Activated CD4-positive, alpha-beta T cell treated with anti-CD3 and anti-CD28 coated beads for 48 hours (primary cell): Measurements from ENCODE around the gene NAA38.
A peak's percentile ranks its signal among the peaks of the same experiment; 100 is the strongest.

Source experiments
- DNase-seq: peaks from one replicate; pipeline ENCODE4 v3.0.0-alpha.2; 2020

NAA38 gene

DNA sequence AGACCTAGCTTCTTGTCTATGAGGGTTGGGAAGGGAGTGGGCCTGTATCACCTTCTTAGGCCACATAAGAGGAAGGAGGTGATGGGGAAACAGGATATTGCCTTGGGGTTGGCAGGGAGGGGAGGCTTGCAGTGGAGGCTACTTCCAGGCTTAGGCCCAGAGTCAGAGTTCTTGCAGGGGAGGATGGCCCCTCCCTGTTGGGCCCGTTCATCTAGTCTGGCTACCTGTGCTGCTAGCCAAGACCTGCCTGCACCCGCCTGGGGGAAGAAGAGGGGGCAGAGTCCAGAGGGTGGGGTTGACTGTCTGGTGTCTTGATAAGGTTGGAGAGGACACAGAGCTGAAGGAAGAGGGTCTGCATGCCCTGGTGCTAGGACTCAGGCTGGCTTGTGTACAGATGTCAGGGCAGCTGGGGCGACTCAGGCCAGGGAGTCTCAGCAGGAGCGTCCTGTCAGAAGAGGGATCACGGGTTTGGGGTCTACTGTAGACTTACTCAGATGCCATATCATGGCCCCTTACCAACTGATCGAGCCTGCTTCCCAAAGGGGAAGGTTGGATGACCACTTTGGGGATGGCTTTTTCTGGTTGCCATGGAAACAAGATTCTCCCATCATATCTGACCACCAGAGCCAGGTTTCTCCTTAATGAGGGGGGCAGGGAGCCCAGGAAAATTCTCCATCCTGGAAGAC is 18.0 kb downstream of the NAA38 start:
- no peak for DNase-seq

- no peak for DNase-seq
These were observed 19.0 kb downstream of the NAA38 start for GRCh38 chr17:7838090-7839075.

- DNase-seq: no peak
These were observed 19.8 kb downstream of the NAA38 start for GRCh38 chr17:7837408-7838088.

DNA sequence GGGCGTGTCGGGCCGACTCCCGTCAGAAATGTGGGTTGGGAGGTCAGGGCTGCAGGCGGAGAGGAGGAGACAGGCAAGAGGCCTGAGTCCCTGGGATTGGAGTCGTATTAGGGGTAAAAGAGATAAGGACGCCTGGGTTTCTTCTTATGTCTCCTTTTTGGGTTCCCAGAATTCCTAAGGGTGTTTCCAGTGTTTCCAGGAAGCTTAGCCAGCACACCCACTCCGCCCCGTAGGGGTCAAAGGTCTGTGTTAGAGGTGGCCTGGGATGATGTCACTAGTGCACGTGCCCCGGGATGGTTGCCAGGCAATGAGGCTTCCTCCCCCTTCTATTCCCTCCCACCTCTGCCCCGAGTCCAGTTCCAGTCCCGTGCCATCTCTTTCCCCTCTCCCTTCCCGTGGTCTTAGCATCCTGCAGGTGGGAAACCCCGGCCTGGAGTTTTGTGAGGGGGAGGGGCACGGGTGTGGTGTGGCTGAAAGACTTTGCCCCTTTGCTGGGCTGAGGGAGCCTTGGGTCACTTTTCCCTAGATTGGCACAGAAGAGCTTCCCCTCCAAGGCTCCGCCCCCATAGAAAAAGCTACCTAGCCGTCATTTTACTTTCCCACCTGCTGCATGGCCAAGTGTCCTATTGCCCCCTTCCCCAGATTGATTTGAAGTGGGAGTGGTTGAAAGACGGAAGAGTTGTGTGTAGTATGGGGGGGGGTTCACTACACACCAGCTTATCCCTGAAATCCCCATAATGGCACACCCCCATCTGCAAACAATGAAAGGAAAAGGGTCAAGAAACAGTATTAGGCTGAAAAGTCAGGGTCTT is 20.6 kb downstream of the NAA38 start:
- DNase-seq: peak; percentile 84

DNA sequence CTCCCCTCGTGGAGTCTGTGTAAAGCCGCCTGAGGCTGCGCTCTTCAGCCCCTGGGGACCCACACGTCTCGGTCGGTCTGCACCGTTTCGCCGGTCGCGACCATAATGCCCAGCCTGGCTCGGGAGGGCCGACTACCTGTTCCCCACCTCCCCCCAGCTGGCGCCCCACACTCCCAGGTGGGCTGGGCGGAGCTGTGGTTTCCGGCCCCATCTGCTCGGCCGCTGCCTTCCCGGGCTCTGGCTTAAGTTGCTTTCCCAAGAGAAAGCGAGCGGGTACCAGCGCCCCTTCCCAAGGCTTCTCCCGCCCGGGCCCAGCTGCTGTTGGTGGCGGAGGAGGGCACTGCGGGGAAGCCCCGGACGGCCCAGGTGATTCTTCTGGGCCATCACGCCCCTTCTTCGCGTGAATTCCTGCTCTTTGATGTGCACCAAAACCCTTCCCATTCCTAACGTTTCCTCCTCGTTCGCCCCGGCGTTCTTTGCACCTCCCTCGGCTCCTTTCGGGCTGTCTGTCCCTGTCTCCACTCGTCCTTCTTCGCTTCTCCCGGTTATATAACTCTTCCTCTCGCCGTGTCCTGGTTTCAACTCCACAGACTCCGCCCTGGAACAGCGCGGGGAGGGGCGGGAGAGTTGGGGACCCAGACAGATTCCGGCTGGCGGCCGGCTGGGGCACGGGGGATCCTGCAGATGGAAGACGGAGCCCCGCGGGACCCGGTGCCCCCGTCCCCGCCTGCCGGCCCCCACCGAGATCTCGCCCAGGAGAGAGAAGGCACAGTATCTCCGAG is 21.4 kb downstream of the NAA38 start:
- no peak for DNase-seq

GRCh38 chr17:7834957-7835813 is 22.2 kb downstream of the NAA38 start:
- peak; percentile 92 for DNase-seq

DNA sequence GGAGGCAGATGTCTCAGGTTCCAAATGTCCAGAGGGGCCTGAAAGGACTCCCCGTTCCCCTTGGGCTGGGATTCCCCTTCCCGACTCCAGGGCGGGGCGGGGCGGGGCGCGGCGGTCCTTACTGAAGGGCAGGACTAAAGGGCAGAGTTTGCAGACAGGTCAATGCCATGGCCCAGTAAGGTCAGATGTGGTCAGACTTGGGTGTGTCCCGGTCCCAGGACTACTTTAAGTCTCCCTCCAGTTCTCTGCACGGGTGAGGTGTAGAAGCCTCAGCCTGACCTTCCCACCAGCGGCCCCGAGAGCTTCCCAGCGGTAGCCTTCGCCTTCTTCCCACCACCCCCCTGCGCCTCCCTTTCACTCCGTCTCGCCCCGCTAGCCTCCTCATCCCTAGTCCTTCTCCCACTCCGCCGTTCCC is 22.8 kb downstream of the NAA38 start:
- peak; percentile 52 for DNase-seq

DNA sequence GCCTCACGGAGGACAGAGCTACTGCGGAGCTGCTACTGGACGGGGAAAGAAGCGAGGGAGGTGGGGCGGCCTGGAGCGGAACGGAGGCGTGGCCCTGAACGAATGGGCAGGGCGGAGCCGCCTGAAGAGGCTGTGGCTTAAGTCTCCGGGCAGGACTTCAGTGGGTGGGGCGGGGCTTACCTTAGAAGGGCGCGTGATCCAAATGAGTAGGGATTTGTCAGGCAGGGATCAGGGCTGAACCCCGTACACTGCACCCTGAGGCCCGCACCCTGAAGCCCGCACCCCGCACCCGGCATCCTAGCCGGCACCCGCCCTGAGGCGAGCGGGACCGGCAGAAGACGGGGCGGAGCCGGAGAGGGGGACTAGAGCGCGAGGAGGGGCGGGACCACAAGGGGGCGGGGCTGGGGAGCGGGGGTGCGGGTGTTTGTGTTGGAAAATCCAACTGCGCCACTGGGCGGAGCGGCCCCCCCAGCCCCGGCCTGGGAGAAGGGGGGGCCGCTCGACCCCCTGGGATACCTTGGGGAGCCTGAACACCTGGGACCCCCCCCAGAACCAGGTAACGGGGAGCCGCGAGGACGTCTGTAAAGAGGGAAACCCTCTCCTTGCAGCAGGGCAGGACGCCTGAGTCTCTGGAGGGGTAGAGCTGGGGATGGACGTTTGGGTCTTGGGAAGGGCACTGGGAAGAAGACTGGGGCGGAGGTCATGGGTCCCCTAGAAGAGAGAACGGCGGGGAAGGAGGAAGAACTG is 23.4 kb downstream of the NAA38 start, which contains the start of gene KDM6B:
Gene KDM6B (plus strand): TSS at position 423 of the 747 bp plus-strand sequence. CDS start 11,338 bp downstream, outside the sequence.
- peak; percentile 91 for DNase-seq

- DNase-seq: no peak
These were observed 24.2 kb downstream of the NAA38 start for GRCh38 chr17:7833011-7833794.

DNA sequence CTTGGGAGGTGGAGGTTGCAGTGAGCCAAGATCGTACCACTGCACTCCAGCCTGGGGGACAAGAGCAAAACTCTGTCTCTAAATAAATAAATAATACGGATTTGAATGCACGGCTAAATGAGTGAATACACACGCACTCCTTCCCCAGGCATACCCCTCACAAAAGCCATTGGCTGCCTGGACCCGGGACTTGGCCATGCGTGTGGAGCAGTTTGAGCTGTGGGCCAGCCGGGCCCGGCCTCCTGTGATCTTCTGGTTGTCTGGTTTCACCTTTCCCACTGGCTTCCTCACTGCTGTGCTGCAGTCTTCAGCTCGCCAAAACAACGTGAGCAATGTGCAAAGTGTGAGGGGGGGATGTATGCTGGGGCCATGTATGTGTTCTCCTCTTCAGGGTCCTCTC is 24.9 kb downstream of the NAA38 start:
- no peak for DNase-seq

GRCh38 chr17:7831233-7831632 is 26.1 kb downstream of the NAA38 start:
- no peak for DNase-seq

GRCh38 chr17:7830616-7831015 is 26.7 kb downstream of the NAA38 start:
- DNase-seq: no peak

DNA sequence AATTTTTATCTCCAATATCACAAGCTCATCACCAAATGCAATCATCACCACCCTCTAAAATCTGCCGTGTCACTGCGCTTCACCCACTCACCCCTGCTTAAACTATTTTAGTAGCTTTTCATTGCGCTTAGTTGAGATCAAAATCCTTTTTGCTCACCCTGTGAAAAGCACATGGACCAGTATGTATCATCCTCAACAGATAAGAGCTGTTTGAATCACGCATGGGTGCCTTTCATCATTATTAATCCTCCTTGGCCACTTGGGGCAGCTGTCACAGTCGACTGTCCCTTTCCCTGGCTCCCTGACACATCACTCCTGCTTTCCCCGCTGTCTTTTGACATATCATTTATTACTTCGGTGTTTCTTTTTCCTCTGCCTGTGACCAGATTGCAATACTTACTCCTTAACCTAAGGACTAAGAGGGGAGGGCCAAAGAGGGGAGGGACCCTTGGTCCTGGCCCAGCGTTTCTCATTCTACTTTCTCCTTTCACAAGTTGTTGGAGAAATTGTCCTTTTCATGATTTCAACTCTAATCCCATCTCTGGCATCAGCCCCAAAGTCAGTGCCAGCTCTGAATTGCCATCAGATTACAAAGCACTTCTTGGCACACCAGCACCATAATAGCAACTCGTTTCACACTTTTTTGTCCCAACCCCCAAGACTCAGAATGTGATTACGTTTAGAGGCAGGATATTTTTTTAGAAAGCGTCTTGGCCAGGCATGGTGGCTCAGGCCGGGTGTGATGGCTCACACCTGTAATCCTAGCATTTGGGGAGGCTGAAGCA is 32.0 kb downstream of the NAA38 start:
- no peak for DNase-seq

DNA sequence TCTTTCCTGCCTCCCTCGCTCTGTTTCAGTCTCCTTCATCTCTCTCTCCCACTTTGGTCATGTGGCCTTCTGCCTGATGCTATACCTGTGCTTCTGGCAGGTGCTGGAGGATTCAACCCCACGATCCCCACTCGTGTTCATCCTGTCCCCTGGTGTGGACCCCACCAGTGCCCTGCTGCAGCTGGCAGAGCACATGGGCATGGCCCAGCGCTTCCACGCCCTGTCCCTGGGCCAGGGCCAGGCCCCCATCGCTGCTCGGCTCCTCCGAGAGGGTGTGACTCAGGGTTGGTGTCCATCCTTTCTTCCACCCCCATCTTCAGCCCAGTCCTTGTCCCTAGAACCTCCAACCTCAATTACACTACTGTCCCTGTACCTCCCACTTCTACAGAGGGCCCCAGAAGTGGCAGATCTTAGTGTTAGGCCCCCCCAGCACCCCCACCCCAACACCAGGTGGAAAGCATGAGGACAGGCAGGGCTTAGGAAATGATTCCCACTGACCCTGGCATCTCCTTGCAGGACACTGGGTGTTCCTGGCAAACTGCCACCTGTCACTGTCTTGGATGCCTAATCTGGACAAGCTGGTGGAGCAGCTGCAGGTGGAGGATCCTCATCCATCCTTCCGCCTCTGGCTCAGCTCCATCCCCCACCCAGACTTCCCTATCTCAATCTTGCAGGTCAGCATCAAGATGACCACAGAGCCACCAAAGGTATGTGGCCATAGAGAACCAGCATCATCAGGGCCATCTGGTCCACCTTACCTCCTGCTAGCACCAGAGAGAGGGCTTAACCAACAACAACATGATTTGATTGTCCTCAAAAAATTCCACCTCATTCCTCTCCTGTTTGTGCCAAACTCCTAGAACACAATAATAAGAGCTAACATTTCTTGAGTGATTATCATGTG is 33.1 kb downstream of the NAA38 start:
- no peak for DNase-seq

- DNase-seq: no peak
These were observed 33.8 kb downstream of the NAA38 start for GRCh38 chr17:7823581-7824001.

DNA sequence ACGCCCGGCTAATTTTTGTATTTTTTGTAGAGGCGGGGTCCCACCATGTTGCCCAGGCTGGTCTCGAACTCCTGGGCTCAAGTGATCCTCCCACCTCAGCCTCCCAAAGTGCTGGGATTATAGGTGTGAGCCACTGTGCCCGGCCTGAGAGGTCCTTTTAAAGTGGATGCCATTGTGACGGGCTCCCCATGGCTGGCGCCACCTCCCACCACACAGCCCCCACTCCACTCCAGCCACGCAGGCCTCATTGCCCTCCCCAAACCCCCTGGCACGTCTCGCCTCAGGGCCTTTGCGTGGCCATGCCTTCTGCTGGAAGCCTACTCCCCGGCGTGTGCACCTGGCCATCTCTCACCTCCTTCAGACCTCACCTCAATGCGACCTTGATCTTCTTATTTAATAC is 35.2 kb downstream of the NAA38 start:
- DNase-seq: no peak

- no peak for DNase-seq
These were observed 37.1 kb downstream of the NAA38 start for GRCh38 chr17:7820231-7820630.
